ENCODE data around the gene L3MBTL3.
"Not testable (repeated sequence)": the region's sequence is repeated elsewhere in the genome, so short reads cannot be mapped to it uniquely, and the experiment has no call there.

The L3MBTL3 gene

GRCh38 chr6:130075879-130076460, 57.6 kb downstream of the L3MBTL3 start:
- no peak for DNase-seq (ENCODE audit: low read depth in 2 of 2, low spot score in 1 of 2)

DNA sequence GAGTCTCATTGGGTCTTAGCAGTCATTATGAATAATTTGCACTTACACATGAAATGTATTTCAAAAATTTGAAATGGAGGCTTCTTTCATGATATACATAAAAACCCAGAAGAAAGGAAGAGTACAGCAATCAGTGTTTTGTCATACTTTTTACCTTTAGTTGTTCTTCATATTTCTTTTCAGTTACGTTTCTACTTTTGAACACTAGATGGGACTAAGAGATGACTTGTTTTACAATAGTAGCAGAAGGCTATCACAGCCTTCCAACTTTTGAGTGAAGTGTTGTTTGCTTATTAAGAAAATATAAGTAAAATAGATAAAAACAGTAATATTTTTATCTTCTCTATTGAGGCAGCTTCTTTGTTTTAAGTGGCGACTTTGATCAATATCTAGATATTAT, 58.1 kb downstream of the L3MBTL3 start:
- DNase-seq (ENCODE audit: low read depth in 2 of 2, low spot score in 1 of 2), result no peak

GRCh38 chr6:130090796-130091195, 72.4 kb downstream of the L3MBTL3 start:
- no peak for DNase-seq (ENCODE audit: low read depth in 2 of 2, low spot score in 1 of 2)

DNA sequence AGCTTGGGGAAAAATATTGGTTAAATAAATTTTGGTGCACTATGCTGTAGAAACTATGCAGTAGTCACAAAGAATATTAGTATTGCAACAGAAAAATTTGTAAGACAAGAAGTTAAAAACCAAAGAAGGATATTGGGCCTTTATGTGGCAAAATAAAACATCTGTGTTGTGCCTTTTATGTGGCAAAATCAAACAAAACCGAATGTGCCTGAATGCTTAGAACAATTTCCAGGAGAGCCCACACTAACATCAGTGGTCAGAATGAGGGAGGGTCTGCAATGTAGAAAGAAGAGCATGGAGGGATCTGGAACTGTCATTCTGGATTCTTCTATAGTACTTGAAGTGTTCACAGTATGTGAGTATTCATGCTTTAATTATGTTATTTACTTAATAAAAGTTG, 75.2 kb downstream of the L3MBTL3 start:
- DNase-seq (ENCODE audit: low read depth in 2 of 2, low spot score in 1 of 2), result no peak

GRCh38 chr6:130098317-130098716, 79.9 kb downstream of the L3MBTL3 start:
- DNase-seq (ENCODE audit: low read depth in 2 of 2, low spot score in 1 of 2), result no peak

DNA sequence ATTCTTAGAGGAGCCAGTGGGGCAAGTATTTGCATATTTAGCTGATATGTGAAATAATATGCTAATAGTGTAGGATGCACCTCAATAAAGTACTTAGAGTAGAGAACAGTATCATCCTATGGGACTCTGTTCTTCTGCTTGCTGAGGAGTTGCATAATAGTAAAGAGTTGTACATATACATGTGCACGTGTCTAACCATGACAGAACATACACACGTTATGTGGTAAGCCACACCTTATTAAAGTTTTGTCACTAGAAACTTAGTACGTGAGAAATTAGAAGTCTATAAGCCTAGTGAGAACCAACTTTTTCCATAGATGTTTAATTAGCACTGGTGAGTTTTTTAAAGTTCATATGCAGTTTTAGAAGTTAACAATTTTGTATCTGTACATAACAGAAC, 80.7 kb downstream of the L3MBTL3 start:
- no peak for DNase-seq (ENCODE audit: low read depth in 2 of 2, low spot score in 1 of 2)

DNA sequence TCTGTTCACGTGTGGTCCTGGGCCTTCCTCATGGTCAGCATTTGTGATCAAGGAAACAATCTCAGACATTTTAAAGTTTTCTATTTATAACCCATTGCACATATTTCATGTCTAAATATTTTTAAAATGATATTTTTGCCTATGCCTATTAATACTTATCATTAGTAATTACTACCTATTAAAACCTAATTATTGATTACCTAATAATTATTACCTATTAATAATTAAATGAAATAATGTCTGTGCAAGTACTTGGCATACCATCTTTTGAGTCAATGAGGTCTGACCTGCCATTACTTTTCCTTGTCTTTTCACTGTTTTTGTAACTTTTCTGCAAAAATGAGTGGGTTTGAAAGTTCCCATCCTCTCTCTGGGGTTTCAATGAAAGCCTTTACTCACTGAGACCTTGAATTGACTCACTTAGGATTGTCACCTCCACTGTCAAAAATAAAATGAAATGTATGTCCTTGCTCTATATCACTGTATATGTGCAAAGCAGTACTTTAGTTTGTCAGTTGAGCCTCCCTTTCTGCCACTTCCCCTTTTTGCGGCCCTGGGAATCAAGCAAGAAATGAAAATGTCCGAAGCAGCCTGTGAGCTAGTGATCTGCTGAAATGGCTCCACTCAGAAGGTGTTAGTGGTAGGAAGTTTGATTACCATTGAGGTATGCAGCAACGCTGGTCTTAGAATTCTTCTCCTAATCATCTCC, 87.8 kb downstream of the L3MBTL3 start:
- DNase-seq (ENCODE audit: low read depth in 2 of 2, low spot score in 1 of 2), result no peak

DNA sequence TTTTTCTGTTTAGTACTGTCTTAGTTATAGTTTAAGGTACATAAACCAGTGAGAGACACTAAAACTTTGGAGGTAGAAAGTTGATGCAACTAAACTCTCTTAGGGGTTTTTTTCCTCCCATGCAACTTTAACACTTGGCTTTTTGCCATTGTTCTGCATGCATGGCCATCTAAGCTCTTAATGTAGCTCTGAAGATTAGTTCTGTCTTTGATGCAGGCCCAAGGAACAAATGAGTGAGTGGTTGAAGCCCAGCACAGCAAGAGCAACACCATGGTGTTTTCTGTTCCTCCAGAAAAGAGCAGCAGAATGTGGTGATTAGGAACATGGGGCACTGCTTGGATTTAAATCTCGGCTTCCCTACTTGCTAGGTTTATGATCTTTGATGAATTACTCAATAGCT, 89.3 kb downstream of the L3MBTL3 start:
- no peak for DNase-seq (ENCODE audit: low read depth in 2 of 2, low spot score in 1 of 2)

GRCh38 chr6:130111031-130111430, 92.7 kb downstream of the L3MBTL3 start:
- DNase-seq (ENCODE audit: low read depth in 2 of 2, low spot score in 1 of 2), result no peak

DNA sequence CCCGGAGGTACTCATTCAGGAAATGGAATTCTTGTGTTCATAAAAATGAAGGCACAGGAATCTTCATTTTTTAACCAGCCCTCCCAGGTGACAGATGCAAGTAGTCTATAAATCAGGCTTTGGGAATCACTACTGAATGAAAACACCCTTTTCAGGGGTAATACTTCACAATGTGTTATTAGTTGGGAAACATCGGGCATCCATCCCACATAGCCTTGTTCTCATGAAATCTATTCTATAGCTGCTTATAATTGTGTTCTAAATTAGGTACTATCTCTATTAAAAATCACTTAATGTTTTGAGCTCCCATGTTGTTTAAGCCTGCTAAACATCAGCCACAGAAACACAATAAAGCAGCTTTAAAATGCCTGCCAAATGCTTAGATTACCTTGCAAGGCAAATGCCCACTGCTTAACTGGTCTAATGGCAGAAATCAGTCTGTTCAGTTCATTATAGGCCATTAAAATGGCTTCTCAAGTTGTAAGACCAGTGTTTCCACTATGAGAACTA, 94.9 kb downstream of the L3MBTL3 start:
- no peak for DNase-seq (ENCODE audit: low read depth in 2 of 2, low spot score in 1 of 2)

DNA sequence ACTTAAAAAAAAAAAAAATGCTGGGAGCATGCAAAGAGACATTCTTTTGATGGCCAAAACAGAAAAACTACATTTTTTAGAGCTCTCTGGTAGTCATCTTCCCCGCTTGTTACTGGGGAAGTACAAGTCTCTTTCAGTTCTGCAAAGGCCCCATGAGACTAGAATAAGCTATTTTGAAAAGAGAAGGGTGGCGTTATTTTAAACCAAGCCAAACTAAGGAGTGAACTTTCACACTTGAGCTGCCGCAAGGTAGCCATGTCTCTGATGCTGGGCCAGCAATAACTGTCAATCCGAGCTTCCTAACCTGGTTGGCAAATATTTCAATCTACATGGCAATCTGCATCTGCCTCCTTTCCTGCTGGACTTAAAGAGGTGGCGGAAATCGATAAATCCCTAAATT, 96.7 kb downstream of the L3MBTL3 start:
- no peak for DNase-seq (ENCODE audit: low read depth in 2 of 2, low spot score in 1 of 2)

DNA sequence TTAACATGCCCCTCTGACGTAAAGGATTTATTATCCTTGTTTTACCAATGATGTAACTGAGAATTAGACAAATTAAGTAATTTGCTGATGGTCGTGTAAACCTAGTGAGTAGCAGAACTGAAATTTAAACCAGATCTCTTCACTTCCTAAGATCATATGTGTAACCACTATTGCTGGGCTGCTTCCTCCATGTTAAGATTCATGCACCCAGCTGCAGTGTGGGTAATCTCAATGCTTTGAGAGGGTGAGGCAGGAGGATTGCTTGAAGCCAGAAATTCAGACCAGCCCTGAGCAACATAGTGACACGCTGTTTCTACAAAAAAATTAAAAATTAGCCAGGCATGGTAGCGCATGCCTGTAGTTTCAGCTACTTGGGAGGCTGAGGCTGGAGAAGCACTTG, 97.9 kb downstream of the L3MBTL3 start:
- DNase-seq (ENCODE audit: low read depth in 2 of 2, low spot score in 1 of 2), result no peak

- DNase-seq (ENCODE audit: low read depth in 2 of 2, low spot score in 1 of 2), result not testable (repeated sequence)
Observed at GRCh38 chr6:130117187-130117701, 98.9 kb downstream of the L3MBTL3 start.

DNA sequence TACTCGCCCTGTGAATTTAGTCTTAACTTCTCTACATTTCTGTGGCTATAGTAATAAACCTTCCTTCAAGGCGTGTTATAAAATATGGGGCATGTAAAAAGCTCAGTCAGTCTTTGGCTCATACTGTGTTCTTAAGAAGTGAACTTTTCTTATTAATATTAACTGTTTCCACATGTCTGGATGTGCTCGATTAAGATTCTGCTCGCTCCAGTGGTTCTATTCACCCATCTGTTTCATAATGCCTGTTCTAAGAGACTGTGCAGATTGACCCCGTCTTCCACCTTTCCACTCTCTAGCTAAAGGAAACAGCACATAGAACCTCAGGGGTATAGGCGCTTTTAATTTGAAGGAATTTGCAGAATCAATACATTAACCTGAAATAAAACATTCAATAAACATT, 99.9 kb downstream of the L3MBTL3 start:
- no peak for DNase-seq (ENCODE audit: low read depth in 2 of 2, low spot score in 1 of 2)

DNA sequence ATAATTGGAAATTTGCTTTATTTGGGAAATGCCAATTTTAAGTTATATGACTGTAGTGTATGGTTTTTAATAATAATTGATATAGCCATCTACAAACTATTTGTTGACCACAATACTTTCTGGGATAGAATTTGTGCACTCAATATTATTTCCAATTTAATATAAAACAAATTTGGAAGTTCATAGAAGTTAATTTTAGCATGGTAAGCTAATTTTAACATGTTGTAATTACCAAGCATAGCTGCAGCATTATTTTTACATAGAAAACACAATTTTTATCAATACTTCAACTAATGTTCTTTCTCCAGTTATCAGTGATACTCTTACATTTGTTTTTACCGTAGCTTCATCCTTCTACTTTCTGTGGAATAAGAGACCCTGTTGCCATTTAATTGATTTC, 100.8 kb downstream of the L3MBTL3 start:
- no peak for DNase-seq (ENCODE audit: low read depth in 2 of 2, low spot score in 1 of 2)

DNA sequence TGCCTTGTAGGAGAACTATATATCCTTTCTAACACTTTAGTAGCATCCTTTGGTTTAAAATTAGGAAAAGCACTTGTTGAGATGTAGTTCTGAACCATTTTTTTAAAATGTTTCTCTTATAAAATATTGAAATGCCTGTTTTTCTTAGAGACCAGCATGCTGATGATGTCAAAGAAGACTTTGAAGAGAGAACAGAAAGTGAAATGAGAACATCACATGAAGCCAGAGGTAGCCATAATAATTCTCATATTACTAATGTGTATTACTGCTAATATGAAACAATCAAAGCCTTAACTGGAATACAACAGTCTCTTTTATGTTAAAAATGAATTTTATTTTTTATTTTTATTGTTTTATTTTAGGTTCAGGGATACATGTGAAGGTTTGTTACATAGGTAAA, 102.3 kb downstream of the L3MBTL3 start:
- no peak for DNase-seq (ENCODE audit: low read depth in 2 of 2, low spot score in 1 of 2)

GRCh38 chr6:130122243-130122642, 103.9 kb downstream of the L3MBTL3 start:
- no peak for DNase-seq (ENCODE audit: low read depth in 2 of 2, low spot score in 1 of 2)

DNA sequence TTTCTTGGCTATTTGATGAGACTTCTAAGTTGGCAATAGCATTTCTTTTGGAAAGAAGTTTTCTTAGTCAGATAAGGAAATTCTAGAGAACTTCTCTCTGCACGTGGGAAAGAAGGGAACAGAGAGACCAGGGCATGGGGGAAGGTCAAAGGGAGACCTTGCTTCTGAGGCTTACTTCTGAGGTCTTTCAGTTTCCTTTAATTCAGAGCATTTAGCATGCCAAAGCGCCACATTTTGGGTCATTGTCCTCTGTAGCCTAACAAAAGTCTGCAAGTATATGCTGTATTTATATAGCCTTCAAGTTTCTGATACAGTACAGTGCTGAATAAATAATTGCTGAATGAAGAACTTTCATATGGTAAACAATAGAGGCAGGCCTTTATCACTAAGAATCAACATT, 108.8 kb downstream of the L3MBTL3 start:
- DNase-seq (ENCODE audit: low read depth in 2 of 2, low spot score in 1 of 2), result no peak

- DNase-seq (ENCODE audit: low read depth in 2 of 2, low spot score in 1 of 2), result no peak
Observed at GRCh38 chr6:130128326-130128725, 109.9 kb downstream of the L3MBTL3 start.

DNA sequence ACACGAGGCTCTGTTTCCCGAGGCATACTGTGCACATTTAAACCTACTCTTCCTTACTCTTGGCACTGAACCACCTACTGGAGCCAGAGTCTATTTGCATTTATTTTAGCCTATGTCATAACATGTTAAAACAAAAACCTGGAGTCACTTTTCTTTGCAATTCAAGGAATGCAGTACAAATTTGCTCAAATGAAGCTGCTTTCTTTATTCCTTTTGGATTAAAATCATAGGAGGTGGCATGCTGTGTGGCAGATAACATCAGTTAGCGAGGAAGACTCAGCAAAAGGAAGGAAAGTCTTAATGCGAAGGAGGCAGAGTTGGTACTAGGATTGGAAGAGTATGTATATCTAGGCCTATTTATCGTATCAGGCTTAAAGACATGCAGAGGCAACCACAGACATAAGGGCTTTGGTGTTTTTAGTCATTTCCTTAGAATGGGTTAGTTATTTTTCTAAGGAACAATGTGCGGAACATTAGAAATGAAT, 111.4 kb downstream of the L3MBTL3 start:
- DNase-seq (ENCODE audit: low read depth in 2 of 2, low spot score in 1 of 2), result no peak

GRCh38 chr6:130132286-130132701, 113.9 kb downstream of the L3MBTL3 start:
- DNase-seq (ENCODE audit: low read depth in 2 of 2, low spot score in 1 of 2), result no peak

- DNase-seq (ENCODE audit: low read depth in 2 of 2, low spot score in 1 of 2), result no peak
Observed at GRCh38 chr6:130134582-130134981, 116.2 kb downstream of the L3MBTL3 start.

DNA sequence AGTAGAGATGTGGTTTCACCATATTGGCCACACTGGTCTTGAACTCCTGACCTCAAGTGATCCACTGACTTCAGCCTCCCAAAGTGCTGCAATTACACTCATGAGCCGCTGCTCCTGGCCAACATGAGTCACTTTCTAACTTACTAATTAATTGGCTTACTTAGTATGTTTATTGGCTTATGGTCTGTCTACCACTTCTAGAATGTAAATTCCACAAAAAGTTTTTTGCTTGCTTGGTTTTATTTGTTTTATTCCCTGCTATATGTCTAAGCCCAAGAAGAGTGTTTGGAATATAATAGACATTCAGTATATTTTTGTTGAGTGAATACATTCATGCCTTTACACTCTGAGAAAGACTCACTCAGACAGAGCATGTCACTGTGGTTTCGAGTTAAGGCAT, 118.4 kb downstream of the L3MBTL3 start:
- DNase-seq (ENCODE audit: low read depth in 2 of 2, low spot score in 1 of 2), result no peak
